ENCODE data around the gene ITPRID2.
"Not testable (repeated sequence)": the region's sequence is repeated elsewhere in the genome, so short reads cannot be mapped to it uniquely, and the experiment has no call there.

Gene ITPRID2

DNA sequence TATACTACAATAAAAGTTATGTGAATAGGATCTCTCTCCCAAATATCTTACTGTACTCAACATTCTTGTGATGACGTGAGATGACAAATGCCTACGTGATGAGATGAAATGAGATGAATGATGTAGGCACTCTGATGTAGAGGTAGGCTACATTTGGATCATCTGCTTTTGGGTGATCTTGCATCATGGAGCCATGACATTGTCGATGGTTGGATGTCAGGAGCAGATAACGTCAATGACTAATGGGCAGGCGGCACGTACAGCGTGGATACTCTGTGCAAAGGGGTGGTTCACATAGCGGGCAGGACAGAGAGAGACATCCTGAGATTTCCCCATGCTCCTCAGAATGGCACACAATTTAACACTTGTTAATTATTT lies 53.4 kb downstream of the ITPRID2 start:
- in situ Hi-C loops (cut with HindIII; ENCODE audit: low pct_unique_long_range_greater_than_20kb, low sequenced_read_pairs) = no loop called here
- no peak for TF ChIP-seq JUND (IDR thresholded peaks at IDR 0.05; ENCODE audit: low read depth)
- DNase-seq (ENCODE audit: low read depth in 1 of 2, low spot score in 1 of 2) = no peak

DNA sequence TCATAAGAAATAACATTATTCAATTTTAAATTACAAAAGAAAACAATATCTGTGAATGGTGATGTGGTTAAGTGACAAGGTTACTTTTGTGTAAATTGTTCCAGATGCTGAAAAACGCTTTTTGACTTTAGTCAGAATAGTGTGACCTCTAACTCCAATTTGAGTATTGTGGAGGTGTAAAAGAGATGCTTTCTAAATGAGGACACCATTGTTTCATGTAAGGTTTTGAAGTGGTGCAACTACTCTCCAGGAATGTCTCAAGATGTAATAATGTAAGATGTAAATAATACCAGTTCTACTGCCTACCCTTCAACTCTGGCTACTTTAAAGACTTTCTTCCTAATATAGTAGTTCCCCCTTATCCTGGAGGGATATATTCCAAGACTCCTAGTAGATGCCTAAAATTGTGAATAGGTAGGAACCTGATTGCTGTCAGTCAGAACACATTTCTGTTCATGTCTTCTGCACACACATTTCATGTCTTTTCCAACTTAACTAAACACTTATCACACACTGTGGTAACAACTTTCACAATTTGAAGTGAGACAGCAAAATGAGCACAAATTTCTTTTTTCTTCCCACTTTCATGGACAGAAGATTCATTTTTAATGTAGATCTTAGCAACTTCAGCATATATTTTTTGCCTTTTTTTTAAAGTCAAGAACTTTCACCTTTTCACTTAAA lies 55.1 kb downstream of the ITPRID2 start:
- no peak for TF ChIP-seq JUND (IDR thresholded peaks at IDR 0.05; ENCODE audit: low read depth)
- DNase-seq (ENCODE audit: low read depth in 1 of 2, low spot score in 1 of 2) = no peak
- in situ Hi-C loops (cut with HindIII; ENCODE audit: low pct_unique_long_range_greater_than_20kb, low sequenced_read_pairs) = no loop called here

DNA sequence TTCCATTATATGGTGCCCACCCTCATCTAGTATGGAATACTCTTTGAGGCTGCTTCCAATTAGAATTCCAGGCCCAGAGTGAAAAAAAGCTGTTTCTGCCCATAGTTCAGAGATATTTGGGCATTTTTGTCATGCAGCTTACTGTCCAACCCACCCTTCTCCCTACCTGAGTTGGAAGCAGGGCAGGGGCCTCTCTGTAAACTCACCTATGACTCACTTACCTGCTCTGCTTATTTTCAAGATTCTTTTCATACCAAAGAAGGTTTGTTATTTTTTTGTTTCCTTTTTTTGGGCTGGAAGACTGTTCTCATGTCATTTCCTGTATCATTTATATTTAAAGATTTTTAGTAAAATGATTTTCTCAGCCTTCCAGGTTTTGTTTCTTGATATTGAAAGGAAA lies 55.7 kb downstream of the ITPRID2 start:
- DNase-seq (ENCODE audit: low read depth in 1 of 2, low spot score in 1 of 2) = no peak
- TF ChIP-seq JUND (IDR thresholded peaks at IDR 0.05; ENCODE audit: low read depth) = no peak
- in situ Hi-C loops (cut with HindIII; ENCODE audit: low pct_unique_long_range_greater_than_20kb, low sequenced_read_pairs) = no loop called here

- in situ Hi-C loops (cut with HindIII; ENCODE audit: low pct_unique_long_range_greater_than_20kb, low sequenced_read_pairs) = no loop called here
- no peak for DNase-seq (ENCODE audit: low read depth in 1 of 2, low spot score in 1 of 2)
- TF ChIP-seq JUND (IDR thresholded peaks at IDR 0.05; ENCODE audit: low read depth) = no peak
Measured at GRCh38 chr2:181948227-181948626, 56.7 kb downstream of the ITPRID2 start.

DNA sequence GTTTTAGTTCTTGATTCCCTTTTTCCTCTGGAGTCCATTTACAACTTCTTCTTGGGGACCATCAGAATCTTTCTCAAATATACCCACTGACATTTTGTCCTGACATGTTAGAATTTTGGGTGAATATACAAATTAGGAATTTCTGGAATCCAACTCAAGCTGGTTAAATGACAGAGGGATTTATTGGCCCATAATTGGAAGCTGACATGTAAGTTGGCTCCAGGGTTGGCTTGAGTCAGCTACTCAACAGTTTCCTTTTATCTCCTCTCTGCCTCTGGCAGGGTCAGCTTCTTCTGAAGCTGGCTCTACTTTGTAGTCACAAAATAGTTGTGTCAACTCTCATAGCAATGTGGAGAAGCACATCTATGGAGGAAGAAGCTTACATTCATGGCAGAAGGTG lies 57.5 kb downstream of the ITPRID2 start:
- no peak for DNase-seq (ENCODE audit: low read depth in 1 of 2, low spot score in 1 of 2)
- no peak for TF ChIP-seq JUND (IDR thresholded peaks at IDR 0.05; ENCODE audit: low read depth)
- in situ Hi-C loops (cut with HindIII; ENCODE audit: low pct_unique_long_range_greater_than_20kb, low sequenced_read_pairs) = no loop called here

DNA sequence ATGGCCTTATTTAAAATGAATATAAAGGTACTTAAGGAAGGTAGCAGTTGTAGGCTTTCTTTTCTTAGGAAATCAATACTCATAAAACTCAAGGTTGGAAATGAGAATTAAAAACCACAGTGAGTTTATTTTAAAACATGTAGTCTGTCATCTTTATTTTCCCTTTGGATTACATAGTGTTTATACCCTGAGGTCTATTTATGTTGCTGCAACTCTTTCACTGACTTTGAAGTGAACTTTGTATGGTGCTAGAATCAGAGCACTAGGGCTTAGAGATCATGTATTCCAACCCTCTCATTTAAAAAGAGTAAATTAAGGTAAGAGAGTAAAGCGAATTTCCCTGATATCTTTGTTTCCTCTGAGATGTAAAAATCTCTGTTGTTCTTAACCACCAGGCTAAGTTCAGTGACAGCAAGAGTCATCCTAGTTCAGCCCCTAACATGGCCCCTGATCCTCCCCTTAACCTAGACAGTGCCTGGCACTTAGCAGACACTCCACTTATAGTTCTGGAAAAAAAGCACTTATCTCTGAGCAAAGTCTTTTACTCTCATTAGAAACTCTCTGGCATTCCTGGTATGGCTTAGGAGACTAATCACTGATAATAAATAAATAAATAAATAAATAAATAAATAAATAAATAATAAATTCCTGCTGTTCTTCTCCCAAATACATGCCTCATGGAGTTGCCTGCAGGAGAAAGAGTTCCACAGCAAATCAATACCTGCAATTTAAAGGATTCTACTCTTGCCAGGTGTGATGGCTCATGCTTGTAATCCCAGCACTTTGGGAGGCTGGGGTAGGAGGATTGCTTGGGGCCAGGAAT lies 61.1 kb downstream of the ITPRID2 start:
- no peak for TF ChIP-seq JUND (IDR thresholded peaks at IDR 0.05; ENCODE audit: low read depth)
- DNase-seq (ENCODE audit: low read depth in 1 of 2, low spot score in 1 of 2) = peak; percentile 4 to 11
- in situ Hi-C loops (cut with HindIII; ENCODE audit: low pct_unique_long_range_greater_than_20kb, low sequenced_read_pairs) = no loop called here

DNA sequence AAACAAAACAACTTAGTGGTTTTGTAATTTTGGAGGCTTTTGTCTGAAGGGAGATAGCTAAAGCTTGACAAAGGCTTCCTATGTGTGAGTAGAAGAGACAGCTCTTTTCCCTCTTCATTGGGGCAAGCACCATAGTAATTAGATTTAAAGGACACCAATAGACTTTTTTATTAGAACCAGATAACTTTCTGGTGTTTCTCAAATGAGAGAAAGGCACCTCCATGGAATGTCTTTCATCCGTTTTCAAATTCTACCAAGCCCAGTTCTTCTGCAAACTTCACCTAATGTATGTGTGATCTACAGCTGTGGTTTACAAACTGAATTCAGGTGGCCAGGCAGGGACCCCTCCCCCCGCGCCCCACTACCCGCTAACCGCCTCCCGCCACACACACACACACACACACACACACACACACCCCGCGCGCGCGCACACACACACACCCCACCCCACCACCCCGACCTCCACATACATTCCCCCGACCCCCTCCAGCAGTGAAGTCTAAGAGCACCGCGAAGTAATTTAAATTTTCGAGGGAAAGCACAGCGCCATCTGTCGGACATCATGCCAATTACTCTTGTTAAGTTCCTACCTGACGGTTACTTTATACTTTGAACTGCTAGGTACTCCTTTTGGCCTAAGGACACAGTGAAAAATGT lies 62.5 kb downstream of the ITPRID2 start:
- TF ChIP-seq JUND (IDR thresholded peaks at IDR 0.05; ENCODE audit: low read depth) = no peak
- in situ Hi-C loops (cut with HindIII; ENCODE audit: low pct_unique_long_range_greater_than_20kb, low sequenced_read_pairs) = no loop called here
- DNase-seq (ENCODE audit: low read depth in 1 of 2, low spot score in 1 of 2) = peak; percentile 66 to 78

DNA sequence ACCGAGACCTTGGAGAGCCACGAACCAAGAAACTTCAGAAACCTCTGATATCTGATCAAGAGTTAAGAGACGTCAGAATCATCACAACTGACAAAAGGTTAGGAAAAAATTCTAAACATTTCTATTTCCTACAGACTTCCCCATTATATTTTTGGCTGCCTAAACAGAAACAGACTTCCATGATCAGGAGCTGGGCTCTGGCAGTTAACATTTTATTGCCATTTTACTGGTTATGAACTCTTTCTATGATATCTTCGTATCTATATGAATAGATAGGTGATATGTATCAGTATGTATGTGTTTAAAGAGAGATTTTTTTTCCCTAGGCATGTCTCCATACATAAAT lies 63.0 kb downstream of the ITPRID2 start:
- TF ChIP-seq JUND (IDR thresholded peaks at IDR 0.05; ENCODE audit: low read depth) = no peak
- DNase-seq (ENCODE audit: low read depth in 1 of 2, low spot score in 1 of 2) = no peak
- in situ Hi-C loops (cut with HindIII; ENCODE audit: low pct_unique_long_range_greater_than_20kb, low sequenced_read_pairs) = no loop called here

- in situ Hi-C loops (cut with HindIII; ENCODE audit: low pct_unique_long_range_greater_than_20kb, low sequenced_read_pairs) = no loop called here
- no peak for DNase-seq (ENCODE audit: low read depth in 1 of 2, low spot score in 1 of 2)
- TF ChIP-seq JUND (IDR thresholded peaks at IDR 0.05; ENCODE audit: low read depth) = no peak
Measured at GRCh38 chr2:181955010-181955409, 63.5 kb downstream of the ITPRID2 start.

DNA sequence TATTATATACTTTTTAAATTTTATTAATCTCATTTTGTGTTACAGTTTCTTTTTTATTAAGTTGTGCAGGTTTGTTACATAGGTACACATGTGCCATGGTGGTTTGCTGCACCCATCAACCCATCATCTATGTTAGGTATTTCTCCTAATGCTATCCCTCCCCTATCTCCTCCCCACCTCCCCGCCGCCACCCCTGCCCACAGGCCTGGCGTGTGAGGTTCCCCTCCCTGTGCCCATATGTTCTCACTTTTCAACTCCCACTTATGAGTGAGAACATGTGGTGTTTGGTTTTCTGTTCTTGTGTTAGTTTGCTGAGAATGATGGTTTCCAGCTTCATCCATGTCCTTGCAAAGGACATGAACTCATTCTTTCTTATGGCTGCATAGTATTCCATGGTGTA lies 64.3 kb downstream of the ITPRID2 start:
- in situ Hi-C loops (cut with HindIII; ENCODE audit: low pct_unique_long_range_greater_than_20kb, low sequenced_read_pairs); DNase-seq (ENCODE audit: low read depth in 1 of 2, low spot score in 1 of 2): not testable (repeated sequence)

DNA sequence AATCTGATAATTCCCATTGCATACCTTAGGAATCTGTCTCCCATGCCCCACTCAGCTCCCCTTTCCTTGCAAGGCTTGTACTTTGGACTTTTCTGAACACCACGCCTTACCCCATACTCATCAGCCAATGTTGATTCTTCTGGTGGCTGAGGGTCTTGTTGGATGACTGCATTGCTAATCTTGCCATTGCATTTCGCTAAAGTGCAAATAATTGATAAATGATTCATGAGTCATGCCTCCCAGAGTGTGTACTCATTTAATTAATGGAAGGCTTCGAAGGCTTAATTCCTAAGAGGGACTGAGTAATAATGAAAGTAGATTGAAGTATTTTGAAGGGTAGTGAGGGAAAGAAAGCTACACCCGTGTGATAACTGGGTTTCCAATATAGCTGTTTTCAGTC lies 66.1 kb downstream of the ITPRID2 start:
- in situ Hi-C loops (cut with HindIII; ENCODE audit: low pct_unique_long_range_greater_than_20kb, low sequenced_read_pairs) = no loop called here
- DNase-seq (ENCODE audit: low read depth in 1 of 2, low spot score in 1 of 2) = no peak
- TF ChIP-seq JUND (IDR thresholded peaks at IDR 0.05; ENCODE audit: low read depth) = no peak

GRCh38 chr2:181958726-181959125 lies 67.2 kb downstream of the ITPRID2 start:
- no peak for DNase-seq (ENCODE audit: low read depth in 1 of 2, low spot score in 1 of 2)
- in situ Hi-C loops (cut with HindIII; ENCODE audit: low pct_unique_long_range_greater_than_20kb, low sequenced_read_pairs) = no loop called here
- no peak for TF ChIP-seq JUND (IDR thresholded peaks at IDR 0.05; ENCODE audit: low read depth)

DNA sequence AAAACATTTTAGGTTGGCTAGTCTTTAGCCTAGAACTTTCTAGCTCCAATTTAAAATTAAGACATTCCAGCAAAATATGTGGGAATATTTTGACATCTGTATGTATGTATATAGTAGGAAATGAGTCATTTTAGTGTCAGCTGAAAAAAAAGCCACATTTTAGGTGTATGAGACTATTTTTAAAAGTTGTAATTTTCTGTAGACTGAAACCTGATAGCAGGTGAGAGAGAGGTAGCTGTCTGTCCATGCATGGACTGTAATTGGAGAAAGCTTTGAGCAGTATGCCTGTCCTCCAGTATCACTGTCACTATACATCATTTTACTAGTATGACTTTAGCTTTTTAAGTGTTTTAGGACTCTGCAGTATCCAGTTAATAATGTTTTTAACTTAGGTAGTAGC lies 68.0 kb downstream of the ITPRID2 start:
- in situ Hi-C loops (cut with HindIII; ENCODE audit: low pct_unique_long_range_greater_than_20kb, low sequenced_read_pairs) = no loop called here
- TF ChIP-seq JUND (IDR thresholded peaks at IDR 0.05; ENCODE audit: low read depth) = no peak
- DNase-seq (ENCODE audit: low read depth in 1 of 2, low spot score in 1 of 2) = no peak

DNA sequence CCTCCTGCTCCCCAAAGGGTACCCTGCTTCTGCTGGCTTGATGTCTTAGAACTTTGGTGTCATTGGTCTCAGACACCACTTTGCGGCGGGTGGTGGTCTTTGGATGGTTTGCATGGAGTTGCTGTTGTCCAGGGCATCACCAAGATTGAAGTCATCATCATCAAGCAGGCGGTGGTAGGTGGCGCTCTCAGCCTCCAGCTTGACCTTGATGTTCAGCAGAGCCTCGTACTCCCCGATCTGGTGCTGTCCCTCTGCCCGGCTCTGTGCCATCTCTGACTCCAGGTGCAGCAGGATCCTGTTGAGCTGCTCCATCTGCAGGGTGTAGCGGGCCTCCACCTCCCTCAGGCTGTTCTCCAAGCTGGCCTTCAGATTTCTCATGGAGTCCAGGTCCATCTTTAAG lies 69.6 kb downstream of the ITPRID2 start:
- in situ Hi-C loops (cut with HindIII; ENCODE audit: low pct_unique_long_range_greater_than_20kb, low sequenced_read_pairs); DNase-seq (ENCODE audit: low read depth in 1 of 2, low spot score in 1 of 2): not testable (repeated sequence)
